GM19455 (cell line): ENCODE data around the gene MACROD1.
A peak's percentile ranks its signal among the peaks of the same experiment; 100 is the strongest.

ENCODE experiments used
- ATAC-seq: cut with Tn5 transposase; IDR thresholded peaks from one replicate; pipeline ENCODE4 v1.9.1; 2021; ENCODE audit not compliant: unreplicated experiment

The MACROD1 gene

DNA sequence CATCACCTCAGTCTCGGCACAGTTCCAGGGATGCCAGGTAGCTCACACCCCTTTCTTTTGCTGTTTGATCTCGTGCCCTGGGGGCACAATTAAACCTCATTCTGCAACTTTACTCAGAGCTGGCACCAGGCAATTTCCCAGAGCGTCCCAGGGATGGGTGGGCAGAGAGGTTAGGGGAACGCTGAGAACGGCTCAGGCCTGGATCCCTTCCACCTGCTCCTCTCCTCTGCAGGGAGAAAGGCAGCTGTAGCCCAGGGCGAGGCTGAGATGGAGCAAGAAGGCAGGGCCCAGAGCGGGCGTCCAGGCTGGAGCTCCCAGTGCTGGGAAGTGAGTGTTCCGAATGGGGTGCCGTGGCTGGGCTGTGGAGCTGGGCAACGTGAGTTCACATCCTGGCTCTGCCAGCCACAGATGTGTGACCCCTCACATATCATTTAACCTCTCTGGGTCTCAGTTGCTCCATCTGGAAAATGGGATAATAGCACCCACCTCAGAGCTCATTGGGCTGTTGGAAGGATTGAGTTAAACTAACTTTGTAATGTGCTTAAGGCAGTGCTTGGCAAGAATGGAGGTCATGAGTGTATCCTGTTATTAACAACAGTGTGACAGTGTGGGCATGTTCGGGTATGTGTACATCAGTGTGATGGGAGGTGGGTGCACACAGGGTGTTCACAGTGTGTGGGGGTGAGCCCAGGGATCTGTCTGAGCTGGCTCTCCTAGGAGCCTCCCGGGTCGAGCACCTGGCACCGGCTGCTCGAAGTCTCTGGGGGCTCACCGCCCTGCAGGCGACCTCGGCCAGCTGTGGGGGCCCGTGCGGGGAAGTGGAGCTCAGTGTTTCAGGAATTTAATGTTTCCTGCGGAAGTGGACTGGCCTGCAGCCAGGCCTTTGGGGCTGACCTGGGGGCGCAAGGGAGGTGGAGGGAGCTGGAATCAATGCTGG is 164.2 kb downstream of the MACROD1 start:
- ATAC-seq, result no peak

- ATAC-seq, result no peak
Measured at GRCh38 chr11:64000740-64001483, 165.0 kb downstream of the MACROD1 start.

GRCh38 chr11:64000026-64000739 is 165.7 kb downstream of the MACROD1 start:
- no peak for ATAC-seq

DNA sequence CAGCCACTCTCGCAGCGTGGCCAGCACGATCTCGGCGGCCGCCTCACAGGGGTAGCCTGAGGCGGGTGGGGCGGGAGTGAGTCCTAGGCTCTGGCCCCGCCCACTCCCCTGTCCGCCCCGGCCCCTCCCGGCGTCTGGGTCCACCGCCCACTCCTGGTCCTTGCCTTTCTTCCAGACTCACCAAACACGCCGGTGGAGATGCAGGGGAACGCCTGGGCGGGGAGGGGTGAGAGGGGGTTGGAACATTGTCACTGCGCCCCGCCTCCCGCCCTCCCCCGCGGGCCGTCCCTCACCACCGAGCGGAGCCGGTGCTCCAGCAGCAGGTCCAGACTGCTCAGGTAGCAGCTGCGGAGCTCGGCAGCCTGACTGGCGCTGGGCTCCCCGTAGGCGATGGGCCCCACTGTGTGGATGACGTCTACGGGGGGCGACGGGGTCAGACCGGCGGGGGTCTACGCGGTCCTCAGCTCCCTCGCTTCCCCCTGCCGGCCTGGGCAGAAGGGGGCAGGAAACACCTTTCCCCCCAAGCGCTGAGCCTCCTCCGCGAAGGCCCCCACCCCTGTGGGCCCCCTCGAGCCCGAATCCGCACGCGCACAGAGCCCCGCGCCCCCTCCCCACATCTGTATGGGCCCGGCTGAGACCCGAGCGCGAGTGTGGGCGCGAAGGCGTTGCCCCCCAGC is 166.4 kb downstream of the MACROD1 start:
- no peak for ATAC-seq

DNA sequence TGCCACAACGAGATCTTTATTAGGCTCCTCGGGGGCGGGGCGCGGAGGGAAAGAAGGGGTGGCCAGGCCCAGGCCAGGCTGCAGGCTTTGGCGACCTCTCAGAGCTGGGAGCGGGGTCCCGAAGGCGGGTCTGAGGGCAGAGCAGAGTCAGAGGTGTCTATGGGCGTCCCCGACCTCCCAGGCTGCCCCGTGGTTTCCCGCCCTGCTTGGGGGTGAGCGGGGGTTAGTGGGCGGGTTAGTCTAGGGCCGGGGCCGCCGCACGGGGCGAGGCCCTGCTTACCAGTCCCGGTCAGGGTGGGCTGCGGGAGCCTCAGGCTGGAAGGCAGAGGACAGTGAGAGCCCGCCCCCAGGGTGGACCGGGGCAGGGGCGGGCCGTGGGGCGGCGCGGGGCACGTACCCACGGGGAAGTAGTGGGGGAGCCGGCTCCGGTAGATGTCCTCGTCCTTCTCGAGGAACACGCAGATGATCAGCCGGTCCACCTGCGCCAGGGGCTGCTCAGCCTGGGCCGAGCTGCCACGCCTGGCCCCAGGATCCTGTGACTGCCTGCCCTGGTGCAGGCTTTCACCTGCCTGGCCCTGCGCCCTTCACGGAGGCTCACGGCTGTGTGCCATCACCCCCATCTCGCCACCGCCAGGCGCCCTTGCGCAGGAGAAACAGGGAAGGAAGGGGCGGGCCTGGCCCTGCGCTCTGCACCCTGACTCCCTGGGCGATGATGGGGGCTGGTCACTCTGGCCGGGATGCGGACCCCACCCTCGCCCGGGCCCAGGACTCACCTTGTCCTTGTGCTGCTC is 167.2 kb downstream of the MACROD1 start:
- ATAC-seq, result no peak

GRCh38 chr11:63997801-63998337 is 168.0 kb downstream of the MACROD1 start:
- ATAC-seq, result no peak

DNA sequence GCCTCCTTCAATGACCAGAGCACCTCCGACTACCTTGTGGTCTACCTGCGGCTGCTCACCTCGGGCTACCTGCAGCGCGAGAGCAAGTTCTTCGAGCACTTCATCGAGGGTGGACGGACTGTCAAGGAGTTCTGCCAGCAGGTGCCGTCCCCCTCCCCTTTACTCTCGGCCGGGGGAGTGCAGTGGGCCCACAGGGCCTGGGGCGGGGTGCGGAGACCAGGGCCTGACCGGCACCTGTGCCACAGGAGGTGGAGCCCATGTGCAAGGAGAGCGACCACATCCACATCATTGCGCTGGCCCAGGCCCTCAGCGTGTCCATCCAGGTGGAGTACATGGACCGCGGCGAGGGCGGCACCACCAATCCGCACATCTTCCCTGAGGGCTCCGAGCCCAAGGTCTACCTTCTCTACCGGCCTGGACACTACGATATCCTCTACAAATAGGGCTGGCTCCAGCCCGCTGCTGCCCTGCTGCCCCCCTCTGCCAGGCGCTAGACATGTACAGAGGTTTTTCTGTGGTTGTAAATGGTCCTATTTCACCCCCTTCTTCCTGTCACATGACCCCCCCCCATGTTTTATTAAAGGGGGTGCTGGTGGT is 168.7 kb downstream of the MACROD1 start:
- ATAC-seq, result no peak

DNA sequence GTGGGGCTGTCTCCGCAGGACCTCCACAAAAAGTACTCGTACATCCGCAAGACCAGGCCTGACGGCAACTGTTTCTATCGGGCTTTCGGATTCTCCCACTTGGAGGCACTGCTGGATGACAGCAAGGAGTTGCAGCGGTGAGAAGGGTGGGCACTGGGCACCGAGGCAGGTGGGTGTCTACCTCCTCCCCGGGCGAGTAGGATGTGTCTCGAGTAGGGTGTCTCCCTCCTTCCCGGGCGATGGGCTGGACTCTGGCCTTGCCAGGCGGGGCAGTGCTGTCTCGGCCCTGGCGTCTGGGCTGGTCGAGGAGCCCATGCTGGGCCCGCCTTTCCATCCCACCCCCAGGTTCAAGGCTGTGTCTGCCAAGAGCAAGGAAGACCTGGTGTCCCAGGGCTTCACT is 169.4 kb downstream of the MACROD1 start:
- no peak for ATAC-seq

GRCh38 chr11:63993993-63994392 is 171.9 kb downstream of the MACROD1 start:
- no peak for ATAC-seq

- ATAC-seq, result no peak
Measured at GRCh38 chr11:63993100-63993499, 172.8 kb downstream of the MACROD1 start.

DNA sequence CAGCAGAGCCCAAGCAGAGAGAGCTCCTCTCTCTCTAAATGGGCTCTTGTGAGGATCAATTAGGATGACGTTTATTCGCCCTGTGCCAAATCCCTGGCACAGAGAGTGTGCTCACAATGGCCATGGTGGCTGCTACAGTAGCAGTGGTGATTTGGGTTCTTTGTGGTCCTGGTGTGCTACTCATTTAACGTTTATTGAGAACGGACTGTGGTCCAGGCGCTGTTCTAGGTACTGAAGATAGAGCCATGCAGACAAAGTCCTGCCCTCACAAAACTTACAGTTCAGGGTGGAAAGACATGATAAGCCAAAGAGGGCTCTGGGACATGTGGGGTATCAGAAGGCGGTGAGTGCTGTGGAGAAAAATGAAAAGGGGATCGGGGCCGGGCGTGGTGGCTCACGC is 174.4 kb downstream of the MACROD1 start:
- no peak for ATAC-seq

DNA sequence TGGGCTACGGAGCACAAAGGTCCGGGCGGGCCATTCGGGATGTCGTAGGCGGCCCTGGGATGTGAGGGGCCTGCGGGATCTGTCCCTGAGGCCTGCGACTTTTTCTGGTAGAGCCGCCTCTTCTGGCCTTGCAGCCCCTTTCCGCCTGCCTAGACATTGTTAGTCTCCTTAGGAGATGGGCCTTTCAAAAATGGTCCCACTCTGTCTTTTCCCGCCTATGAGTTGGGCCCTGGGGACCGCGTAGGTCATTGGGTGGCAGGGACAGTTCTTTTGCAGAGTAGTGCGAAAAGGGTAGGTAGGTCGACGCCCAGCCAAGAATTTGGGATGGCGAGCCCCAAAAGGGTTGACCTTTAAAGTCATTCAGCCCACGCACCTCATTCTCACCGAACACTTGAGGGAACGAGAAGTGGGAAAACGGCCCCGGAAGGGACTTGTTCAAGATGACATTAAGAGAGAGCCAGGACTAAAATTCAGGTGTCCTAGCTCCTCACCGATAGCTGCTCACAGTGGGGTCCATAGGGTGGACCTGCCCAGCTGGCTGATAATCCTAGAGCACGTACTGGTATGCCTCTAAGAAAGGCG is 178.9 kb downstream of the MACROD1 start:
- no peak for ATAC-seq

DNA sequence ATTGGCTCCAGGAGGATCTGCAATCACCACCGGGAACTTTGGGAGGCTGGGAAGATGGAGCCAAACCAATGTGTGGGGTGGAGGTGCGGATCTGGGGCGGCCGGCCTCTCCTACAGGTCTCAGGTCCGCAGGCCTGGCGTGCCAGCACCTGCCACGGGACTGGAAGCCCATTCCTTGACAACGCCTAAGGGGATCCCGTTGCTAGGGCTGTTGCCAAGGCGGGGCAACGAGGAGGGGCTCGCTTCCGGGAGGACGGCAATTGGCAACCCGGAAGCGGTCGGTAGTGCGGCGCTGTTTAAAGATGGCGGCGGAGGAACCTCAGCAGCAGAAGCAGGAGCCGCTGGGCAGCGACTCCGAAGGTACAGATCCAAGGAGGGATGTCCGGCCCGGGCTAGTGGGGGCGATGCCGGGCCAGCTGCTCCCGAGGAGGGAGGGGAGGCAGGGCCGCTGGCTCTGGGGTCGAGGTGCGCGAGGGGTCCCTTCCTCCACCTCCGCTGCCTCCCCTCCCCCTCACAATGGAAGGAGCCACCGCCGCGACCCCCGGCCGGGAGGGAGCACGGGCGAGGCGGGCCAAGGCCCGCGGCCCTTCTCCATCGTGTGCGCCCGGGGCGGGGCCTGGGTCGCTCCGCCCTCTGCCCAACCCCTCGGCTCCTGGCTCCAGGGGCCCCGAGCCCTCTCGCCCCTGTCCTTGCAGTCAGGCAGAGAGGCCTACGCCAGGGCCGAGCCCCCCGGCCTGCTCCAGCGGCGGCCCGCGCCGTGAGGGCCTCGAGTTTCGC is 179.6 kb downstream of the MACROD1 start, which contains the start of gene OTUB1:
TSS of gene OTUB1 (plus strand) at position 283 of the 776 bp plus-strand sequence. CDS start at position 302, 19 bp downstream.
- peak; percentile 86 for ATAC-seq

DNA sequence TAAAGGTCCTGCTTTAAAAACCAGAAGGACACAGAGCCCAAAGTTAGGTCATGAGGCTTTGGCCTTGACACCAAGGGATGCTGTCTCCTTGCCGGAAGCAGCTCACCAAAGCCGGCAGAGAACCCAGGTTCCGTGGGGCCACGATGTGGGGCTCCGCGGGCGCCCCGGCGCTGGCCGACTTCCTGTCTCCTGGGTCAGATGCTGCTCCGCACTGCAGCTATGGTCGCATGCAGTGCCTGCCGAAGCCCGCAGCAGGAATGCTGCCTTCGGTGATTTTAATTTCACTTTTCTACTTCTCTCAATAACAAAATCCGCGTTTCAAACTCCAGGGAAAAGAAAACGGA is 180.1 kb downstream of the MACROD1 start:
- no peak for ATAC-seq

DNA sequence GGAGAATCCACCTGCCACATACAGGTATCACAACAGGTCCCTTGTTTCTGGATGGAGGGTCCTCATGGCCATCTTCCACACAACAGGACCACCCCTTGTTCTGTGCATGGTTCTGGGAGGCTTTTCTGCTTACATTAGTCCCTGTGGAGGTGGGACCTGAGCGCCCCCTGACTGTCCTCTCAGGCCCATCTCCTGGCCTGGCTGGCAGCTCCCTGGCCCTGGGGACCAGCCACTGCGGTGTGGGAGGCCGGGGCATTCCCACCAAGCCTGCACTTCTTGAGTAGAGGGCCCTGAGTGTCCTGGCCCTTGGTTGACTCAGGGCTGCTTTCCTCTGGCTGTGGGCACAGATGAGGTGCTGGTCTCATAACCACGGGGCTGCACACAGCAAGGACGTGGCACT is 186.5 kb downstream of the MACROD1 start:
- ATAC-seq, result no peak

DNA sequence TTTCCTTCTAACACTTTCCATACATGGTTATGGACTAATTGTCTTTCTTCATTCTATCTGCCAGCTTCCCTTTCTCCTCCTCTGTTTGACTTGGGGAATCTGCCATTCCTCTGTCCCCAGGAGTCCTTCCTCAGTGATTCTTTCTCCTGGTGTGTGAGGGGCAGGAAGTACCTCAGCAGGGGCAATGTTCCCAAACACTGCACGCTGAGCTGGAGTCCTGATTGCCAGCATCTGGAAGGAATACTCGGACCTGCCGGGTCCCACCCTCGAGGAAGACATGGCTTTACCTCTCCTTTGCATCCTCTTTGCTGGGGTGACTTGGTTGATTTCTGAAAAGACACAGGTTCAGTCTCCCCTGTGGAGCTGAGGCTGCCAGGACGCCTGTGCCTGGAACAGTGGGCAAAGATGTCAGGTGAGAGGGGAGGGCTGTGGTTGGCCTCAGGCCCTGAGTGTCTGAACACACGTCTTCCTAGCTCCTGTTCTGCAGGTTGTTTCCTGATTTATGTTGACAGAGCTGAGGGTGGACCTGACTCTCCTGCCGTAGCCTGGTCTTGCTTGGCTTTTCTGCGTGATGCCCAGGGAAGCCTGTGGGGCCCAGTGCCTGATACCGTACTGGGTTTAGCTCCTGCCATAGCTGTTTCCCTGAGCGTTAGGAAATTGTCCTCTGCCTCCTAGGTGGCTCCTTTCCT is 187.2 kb downstream of the MACROD1 start:
- ATAC-seq, result no peak

GRCh38 chr11:63974259-63975143 is 191.4 kb downstream of the MACROD1 start, which contains the start of gene COX8A:
COX8A (plus strand) TSS chr11:63974620; CDS start chr11:63974681, 61 bp downstream.
- ATAC-seq, result peak; percentile 93
